NCI-H146 (cell line): Measurements from ENCODE around the gene MT1E.
"Not testable (repeated sequence)": the region's sequence is repeated elsewhere in the genome, so short reads cannot be mapped to it uniquely, and the experiment has no call there.

ENCODE experiments used
- DNase-seq: peaks from one replicate; lab custom pipeline; 2025; lab: John Stamatoyannopoulos, UW

Gene MT1E

GRCh38 chr16:56625140-56625942, at the start of gene MT1E:
MT1E (plus strand) TSS chr16:56625781; CDS start chr16:56625852, 71 bp downstream.
- DNase-seq = peak; percentile 41

GRCh38 chr16:56576585-56577299, 48.8 kb upstream of the MT1E start:
- DNase-seq = peak; percentile 68

- no peak for DNase-seq
Observed at GRCh38 chr16:56577300-56577625, 48.3 kb upstream of the MT1E start.

GRCh38 chr16:56580391-56581048, 45.1 kb upstream of the MT1E start:
- DNase-seq = no peak

- not testable (repeated sequence) for DNase-seq
Observed at GRCh38 chr16:56582911-56583310, 42.7 kb upstream of the MT1E start.

GRCh38 chr16:56583351-56584168, 42.0 kb upstream of the MT1E start:
- no peak for DNase-seq

- no peak for DNase-seq
Observed at GRCh38 chr16:56584276-56584675, 41.3 kb upstream of the MT1E start.

- DNase-seq = no peak
Observed at GRCh38 chr16:56588781-56589140, 36.8 kb upstream of the MT1E start.

GRCh38 chr16:56589141-56590039, 36.2 kb upstream of the MT1E start, which contains the start of gene MT3:
MT3 (plus strand) TSS chr16:56589528; CDS start chr16:56589591, 63 bp downstream.
- peak; percentile 77 for DNase-seq

GRCh38 chr16:56591377-56592060, 34.1 kb upstream of the MT1E start:
- DNase-seq = no peak

- no peak for DNase-seq
Observed at GRCh38 chr16:56593573-56594291, 31.8 kb upstream of the MT1E start.

GRCh38 chr16:56594292-56594619, 31.3 kb upstream of the MT1E start:
- no peak for DNase-seq

- peak; percentile 42 for DNase-seq
Observed at GRCh38 chr16:56600398-56600999, 25.1 kb upstream of the MT1E start.

GRCh38 chr16:56601325-56601724, 24.3 kb upstream of the MT1E start:
- DNase-seq = peak; percentile 47

- DNase-seq = peak; percentile 42
Observed at GRCh38 chr16:56603589-56603988, 22.0 kb upstream of the MT1E start.

- no peak for DNase-seq
Observed at GRCh38 chr16:56604966-56605365, 20.6 kb upstream of the MT1E start.

- no peak for DNase-seq
Observed at GRCh38 chr16:56605475-56605874, 20.1 kb upstream of the MT1E start.

- no peak for DNase-seq
Observed at GRCh38 chr16:56606071-56606475, 19.5 kb upstream of the MT1E start.

GRCh38 chr16:56606476-56607108, 19.0 kb upstream of the MT1E start:
- no peak for DNase-seq
